Skeletal muscle tissue (tissue), 4 donors: Measurements from ENCODE around the gene RERE. TPM values are rescaled to one million over a fixed set of nuclear protein-coding genes. Genes with fewer than 3 reads are reported as not detected.
"Not testable (repeated sequence)": the region's sequence is repeated elsewhere in the genome, so short reads cannot be mapped to it uniquely, and the experiment has no call there.

Source experiments
- H3K27ac ChIP-seq: one replicate; pipeline ENCODE4 v1.7.0; 2013; ENCODE audit warnings: mild to moderate bottlenecking, low read depth, low read length, inconsistent platforms
- H3K27me3 ChIP-seq, 3 donors: one replicate each; pipeline ENCODE4 v1.7.0; 2013; ENCODE audit warnings: low read length in 3 of 3; ENCODE audit not compliant: control insufficient read depth in 3 of 3, insufficient read depth in 3 of 3
- H3K36me3 ChIP-seq, 3 donors: one replicate each; pipeline ENCODE4 v1.7.0; 2013; ENCODE audit warnings: low read length in 3 of 3; ENCODE audit not compliant: control insufficient read depth in 3 of 3, insufficient read depth in 3 of 3
- H3K4me1 ChIP-seq, 3 donors: one replicate each; pipeline ENCODE4 v1.7.0; 2013; ENCODE audit warnings: low read length in 3 of 3, mild to moderate bottlenecking in 3 of 3; ENCODE audit not compliant: control insufficient read depth in 3 of 3, insufficient read depth in 3 of 3
- H3K4me3 ChIP-seq, 3 donors: one replicate each; pipeline ENCODE4 v1.7.0; 2013; ENCODE audit warnings: low read length in 3 of 3
- H3K9ac ChIP-seq, 3 donors: one replicate each; pipeline ENCODE4 v1.7.0; 2013; ENCODE audit warnings: low read length in 3 of 3, mild to moderate bottlenecking in 3 of 3, moderate library complexity in 2 of 3, low read depth in 1 of 3
- H3K9me3 ChIP-seq, 3 donors: one replicate each; pipeline ENCODE4 v1.7.0; 2013; ENCODE audit warnings: low read length in 3 of 3; ENCODE audit not compliant: control insufficient read depth in 3 of 3
- total RNA-seq: library from RNA; depleted of rRNA; stranded (reverse); fragments of >200 nt; gene quantifications from one replicate; pipeline ENCODE4 v1.2.3, GENCODE V29; 2014
- donor health status: Osteomylitis.

RERE gene
- total RNA-seq, 1 donor from 2014 or later = 212 TPM

DNA sequence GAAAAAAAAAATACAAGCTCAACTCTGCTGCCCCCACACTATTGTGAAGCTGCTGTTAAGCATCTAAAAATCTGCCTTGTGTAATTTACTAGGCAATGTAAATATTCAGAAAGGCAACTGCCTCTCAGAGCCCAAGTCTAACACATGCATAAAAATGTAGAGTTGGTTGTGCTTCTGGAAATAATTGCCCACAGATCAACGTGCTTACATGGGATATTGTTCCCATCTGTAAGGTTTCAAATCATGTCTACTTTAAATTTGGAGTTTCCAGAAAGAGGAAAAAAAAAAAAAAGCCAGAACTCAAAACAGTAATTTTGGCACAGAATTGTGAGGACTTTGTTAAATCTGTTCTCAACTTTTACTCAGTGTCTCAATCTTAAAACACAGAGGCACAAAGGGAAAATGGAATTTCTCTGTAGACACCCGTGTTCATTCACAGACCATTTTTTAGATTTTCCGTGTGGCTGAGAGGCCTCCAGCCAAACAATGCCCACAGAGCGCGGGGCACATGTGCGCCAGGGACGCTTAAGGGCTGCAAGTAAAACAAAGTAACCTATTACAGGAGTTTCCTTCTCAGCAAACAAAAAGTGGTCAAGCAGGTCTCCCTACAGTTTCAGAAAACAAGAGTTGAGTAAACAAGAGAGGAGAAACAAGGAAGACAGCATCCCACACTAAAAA is 115.5 kb downstream of the RERE start:
- H3K27me3 ChIP-seq = no peaks in the 10 kb centered on the region
- H3K9ac ChIP-seq = peak overlapping the region in 2 of 3 donors; percentile 62 to 65
- H3K4me3 ChIP-seq = peak overlapping the region; percentile 37 to 63 (median 52)
- no peaks in the 10 kb centered on the region for H3K36me3 ChIP-seq
- H3K4me1 ChIP-seq = peaks cover 26 to 36% (median 34%) of the 10 kb centered on the region in 3 donors
- no peaks in the 10 kb centered on the region for H3K9me3 ChIP-seq
- H3K27ac ChIP-seq = no peak overlapping the region

DNA sequence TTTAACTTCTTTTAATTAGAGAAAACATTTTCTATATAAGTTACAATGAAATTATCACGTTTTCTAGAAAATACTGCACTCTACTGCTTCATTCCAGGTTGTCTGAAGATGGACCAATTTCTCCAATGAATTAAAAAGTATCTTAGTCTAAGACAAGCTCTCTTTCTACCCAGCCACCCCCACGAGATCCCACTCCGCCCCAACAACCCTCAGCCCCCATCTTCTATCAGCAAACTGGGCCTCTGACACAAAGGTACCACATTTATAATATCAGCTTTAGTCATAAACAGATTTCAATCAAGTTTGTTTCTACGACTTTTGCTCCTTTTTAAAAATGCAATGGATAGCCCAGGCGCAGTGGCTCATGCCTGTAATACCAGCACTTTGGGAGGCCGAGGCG is 117.8 kb downstream of the RERE start:
- Histone ChIP-seq H3K9me3 (no peaks in the 10 kb centered on the region), H3K4me3 (no peak overlapping the region), H3K36me3 (no peaks in the 10 kb centered on the region), H3K9ac (no peak overlapping the region), H3K4me1 (peaks cover 24 to 34% (median 28%) of the 10 kb centered on the region in 3 donors), H3K27ac (no peak overlapping the region), H3K27me3 (no peaks in the 10 kb centered on the region)

DNA sequence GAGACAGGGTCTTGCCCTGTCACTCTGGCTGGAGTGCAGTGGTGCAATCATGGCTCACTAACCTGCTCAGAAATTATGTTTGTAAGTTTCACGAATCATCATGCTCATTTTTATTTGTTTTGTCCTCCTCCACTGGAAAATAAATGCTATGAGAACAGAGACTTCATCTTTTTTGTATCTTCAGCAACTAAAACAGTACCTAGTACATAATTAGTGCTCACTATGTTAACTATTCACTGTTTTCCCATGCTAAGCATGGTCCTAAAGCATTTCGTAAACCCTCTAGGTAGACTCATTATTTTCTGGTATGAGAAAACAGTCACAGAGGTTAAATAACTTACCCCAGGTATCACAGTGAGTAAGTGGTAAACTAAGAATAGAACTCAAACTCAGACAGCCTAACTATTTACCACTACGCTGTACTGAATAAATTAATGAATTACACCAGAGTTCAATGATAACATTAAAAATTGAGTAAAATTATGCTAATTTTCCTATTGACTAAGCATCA is 118.4 kb downstream of the RERE start:
- H3K27ac ChIP-seq = no peak overlapping the region
- no peaks in the 10 kb centered on the region for H3K36me3 ChIP-seq
- no peaks in the 10 kb centered on the region for H3K9me3 ChIP-seq
- no peak overlapping the region for H3K9ac ChIP-seq
- H3K27me3 ChIP-seq = no peaks in the 10 kb centered on the region
- H3K4me3 ChIP-seq = no peak overlapping the region
- H3K4me1 ChIP-seq = peaks cover 22 to 29% (median 25%) of the 10 kb centered on the region in 3 donors

DNA sequence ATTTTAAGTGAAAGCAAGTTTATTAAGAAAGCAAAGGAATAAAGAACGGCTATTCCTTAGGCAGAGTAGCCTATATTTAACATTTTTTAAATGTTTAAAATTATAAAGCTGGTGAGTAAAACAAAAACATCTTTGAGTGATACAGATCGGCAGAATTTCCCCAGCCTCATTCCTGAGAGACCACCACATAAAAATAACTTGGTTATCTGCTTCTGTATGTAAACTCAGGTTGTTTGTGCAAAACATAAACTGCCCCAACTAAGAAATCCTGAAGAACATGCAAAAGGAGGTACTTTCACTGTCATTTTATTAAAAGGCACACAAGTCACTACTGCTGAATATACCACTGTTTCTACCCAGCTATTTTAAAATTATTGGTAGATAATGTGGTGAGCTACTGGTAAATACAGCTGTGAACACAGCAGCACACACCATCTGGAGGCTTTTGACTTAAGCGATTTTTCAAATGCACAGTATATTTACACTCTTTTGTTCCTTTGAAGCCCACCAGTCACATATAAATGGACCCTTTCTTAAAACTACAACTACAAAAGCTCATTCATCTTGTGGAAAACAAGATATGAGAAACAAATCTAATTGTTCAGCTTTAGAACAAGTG is 119.3 kb downstream of the RERE start:
- Histone ChIP-seq H3K36me3 (no peaks in the 10 kb centered on the region), H3K27ac (no peak overlapping the region), H3K9ac (no peak overlapping the region), H3K4me3 (no peak overlapping the region), H3K9me3 (no peaks in the 10 kb centered on the region), H3K27me3 (no peaks in the 10 kb centered on the region), H3K4me1 (peaks cover 19 to 29% (median 20%) of the 10 kb centered on the region in 3 donors)

DNA sequence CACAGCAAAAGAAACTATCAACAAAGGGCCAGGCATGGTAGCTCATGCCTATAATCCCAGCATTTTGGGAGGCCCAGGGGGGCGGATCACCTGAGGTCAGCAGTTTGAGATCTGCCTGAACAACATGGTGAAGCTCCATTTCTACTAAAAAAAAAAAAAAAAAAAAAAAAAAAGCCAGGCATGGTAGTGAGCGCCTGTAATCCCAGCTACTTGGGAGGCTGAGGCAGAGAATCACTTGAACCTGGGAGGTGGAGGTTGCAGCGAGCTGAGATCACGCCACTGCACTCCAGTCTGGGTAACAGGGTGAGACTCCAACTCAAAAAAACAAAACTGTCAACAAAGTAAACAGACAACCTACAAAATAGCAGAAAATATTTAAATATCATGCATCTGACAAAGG is 122.0 kb downstream of the RERE start:
- H3K4me1 ChIP-seq, H3K9me3 ChIP-seq, H3K27me3 ChIP-seq, H3K36me3 ChIP-seq, H3K4me3 ChIP-seq, H3K9ac ChIP-seq, H3K27ac ChIP-seq: not testable (repeated sequence)

DNA sequence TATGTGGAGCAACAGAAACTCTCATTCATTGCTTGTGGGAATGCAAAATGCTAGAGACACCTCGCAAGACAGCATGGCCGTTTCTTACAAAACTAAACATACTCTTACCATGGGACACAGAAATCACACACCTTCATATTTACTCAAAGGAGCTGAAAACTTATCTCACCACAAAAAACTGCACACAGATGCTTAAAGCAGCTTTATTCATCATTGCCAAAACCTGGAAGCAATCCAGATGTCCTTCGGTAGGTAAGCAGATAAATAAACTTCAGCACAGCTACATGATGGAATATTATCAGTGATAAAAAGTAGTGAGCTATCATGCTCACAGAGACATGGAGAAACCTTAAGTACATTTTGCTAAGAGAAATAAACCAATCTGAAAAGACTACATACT is 124.3 kb downstream of the RERE start:
- H3K36me3 ChIP-seq = no peaks in the 10 kb centered on the region
- no peak overlapping the region for H3K4me3 ChIP-seq
- H3K9me3 ChIP-seq = no peaks in the 10 kb centered on the region
- H3K27me3 ChIP-seq = no peaks in the 10 kb centered on the region
- H3K9ac ChIP-seq = no peak overlapping the region
- peaks cover 0 to 2% (median under 1%) of the 10 kb centered on the region in 3 donors for H3K4me1 ChIP-seq
- no peak overlapping the region for H3K27ac ChIP-seq

DNA sequence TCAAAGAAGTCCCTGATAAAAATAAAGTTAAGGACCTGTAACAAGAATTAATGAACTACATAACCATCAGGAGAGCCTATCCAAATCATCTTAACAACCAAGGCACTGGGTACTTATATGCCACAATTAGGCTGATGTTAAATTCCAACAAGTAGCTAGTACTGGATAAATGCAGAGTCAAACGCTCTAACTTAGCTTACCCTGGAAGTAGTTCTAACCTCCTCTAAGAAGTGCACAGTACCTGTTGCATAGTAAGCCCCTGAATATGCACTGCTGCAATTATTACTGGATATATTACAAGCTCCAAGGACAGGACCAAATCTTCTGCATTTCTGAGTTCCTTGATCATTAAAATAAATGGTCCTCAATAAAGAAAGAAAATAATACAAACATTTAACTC is 125.8 kb downstream of the RERE start:
- no peaks in the 10 kb centered on the region for H3K27me3 ChIP-seq
- no peaks in the 10 kb centered on the region for H3K36me3 ChIP-seq
- no peak overlapping the region for H3K27ac ChIP-seq
- no peaks in the 10 kb centered on the region for H3K9me3 ChIP-seq
- H3K9ac ChIP-seq = no peak overlapping the region
- peaks cover 0 to 10% (median 2%) of the 10 kb centered on the region in 3 donors for H3K4me1 ChIP-seq
- no peak overlapping the region for H3K4me3 ChIP-seq

DNA sequence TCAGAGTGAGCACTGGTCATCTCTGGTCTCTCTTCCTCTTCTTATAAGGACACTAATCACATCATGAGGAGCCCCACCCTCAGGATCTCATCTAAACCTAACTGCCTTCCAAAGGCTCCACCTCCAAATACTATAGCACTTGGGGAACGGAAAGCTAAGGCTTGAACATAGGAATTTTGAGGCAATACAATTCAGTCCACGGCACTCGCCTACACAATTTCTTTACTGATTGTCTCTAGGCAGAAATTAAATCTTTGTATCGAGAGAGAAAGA is 127.3 kb downstream of the RERE start:
- H3K9ac ChIP-seq = no peak overlapping the region
- peaks cover 0 to 10% (median 2%) of the 10 kb centered on the region in 3 donors for H3K4me1 ChIP-seq
- H3K27ac ChIP-seq = no peak overlapping the region
- no peak overlapping the region for H3K4me3 ChIP-seq
- H3K36me3 ChIP-seq = no peaks in the 10 kb centered on the region
- H3K27me3 ChIP-seq = no peaks in the 10 kb centered on the region
- no peaks in the 10 kb centered on the region for H3K9me3 ChIP-seq

DNA sequence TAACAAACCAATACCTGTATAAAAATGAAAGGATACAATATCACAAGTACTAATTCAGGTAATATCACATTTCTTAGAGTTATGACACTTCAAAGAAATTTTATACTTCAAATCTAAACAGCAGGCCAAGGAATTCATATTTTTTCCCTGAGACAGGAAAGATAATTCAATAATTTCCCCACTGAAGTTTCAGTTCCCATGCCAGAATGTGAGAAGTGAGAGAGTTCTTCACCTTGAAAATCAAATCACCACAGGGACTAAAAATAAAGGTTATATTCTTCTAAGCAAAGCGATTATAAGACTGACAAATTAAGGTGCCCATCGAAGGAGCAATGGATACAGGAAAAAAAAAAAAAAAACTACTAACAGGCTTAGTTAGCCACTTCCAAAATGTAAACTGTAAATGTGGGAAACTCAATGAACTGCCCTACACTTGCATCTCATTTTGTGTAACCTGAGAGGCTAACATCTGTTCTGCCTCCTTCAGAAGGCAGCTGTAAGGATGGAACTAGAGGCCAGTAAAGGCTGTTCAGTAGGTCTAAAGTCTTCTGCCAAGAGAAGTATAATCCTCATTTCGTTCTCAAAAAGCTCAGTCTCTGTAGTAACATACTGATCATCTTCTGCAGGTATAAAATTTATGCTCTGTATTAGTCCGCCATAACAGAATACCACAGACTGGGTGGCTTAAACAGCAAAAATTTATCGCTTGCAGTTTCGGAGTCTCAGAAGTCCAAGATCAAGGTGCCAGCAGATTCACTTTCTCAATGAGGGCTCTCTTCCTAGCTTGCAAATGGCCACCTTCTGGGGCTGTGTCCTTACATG is 127.8 kb downstream of the RERE start:
- H3K4me3 ChIP-seq = no peak overlapping the region
- no peaks in the 10 kb centered on the region for H3K27me3 ChIP-seq
- H3K9me3 ChIP-seq = no peaks in the 10 kb centered on the region
- H3K36me3 ChIP-seq = no peaks in the 10 kb centered on the region
- peaks cover 0 to 10% (median 2%) of the 10 kb centered on the region in 3 donors for H3K4me1 ChIP-seq
- H3K9ac ChIP-seq = no peak overlapping the region
- H3K27ac ChIP-seq = no peak overlapping the region

DNA sequence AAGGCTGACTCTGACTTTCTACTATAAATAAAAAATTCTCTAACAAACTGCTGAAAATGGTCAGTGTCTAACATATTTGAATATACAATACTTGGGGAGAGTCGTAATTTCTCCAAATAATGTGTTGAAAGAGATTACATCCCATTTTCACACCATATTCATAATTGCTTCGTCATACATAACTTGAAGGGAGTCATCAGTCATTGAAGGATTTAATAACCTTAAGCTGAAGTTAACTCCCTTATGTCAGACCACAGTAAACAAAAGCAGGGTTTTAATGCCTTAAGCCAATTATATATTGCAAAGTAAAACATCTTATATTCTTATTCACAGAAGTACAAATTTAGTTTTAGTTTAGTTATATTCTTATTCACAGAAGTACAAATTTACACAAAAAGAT is 129.9 kb downstream of the RERE start:
- H3K9me3 ChIP-seq = no peaks in the 10 kb centered on the region
- no peaks in the 10 kb centered on the region for H3K36me3 ChIP-seq
- H3K4me1 ChIP-seq = peaks cover 0 to 10% (median 0%) of the 10 kb centered on the region in 3 donors
- H3K4me3 ChIP-seq = no peak overlapping the region
- no peak overlapping the region for H3K9ac ChIP-seq
- H3K27me3 ChIP-seq = no peaks in the 10 kb centered on the region
- H3K27ac ChIP-seq = no peak overlapping the region
